ENCODE data around the gene P2RX2.

DNA sequence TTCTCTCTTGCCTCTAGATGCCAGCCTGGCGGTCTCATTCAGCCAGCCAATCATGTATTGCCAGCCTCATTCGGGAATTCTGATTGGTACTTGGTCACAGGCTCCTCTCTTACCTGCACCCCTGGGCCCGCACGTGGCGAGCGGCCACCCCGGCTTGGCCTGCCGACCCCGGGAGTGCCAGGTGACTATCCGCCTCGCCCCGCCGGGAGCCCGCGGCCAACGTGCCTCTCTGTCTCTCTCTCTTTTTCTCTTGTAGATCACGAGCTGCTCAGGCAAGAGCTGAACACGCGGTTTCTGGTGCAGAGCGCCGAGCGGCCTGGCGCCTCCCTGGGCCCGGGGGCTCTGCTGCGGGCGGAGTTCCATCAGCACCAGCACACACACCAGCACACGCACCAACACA is 47.5 kb upstream of the P2RX2 start:
- TF ChIP-seq CEBPB (IDR thresholded peaks at IDR 0.05) (no peak), YY1 (IDR thresholded peaks at IDR 0.05; ENCODE audit: low read depth) (no peak), TAF1 (IDR thresholded peaks at IDR 0.05; ENCODE audit: low read depth) (no peak), EGR1 (IDR thresholded peaks at IDR 0.05) (no peak), RAD21 (IDR thresholded peaks at IDR 0.05; ENCODE audit: low read depth) (no peak), EP300 (IDR thresholded peaks at IDR 0.05; ENCODE audit: borderline replicate concordance) (no peak)
- TF ChIP-seq, protein P1, sequence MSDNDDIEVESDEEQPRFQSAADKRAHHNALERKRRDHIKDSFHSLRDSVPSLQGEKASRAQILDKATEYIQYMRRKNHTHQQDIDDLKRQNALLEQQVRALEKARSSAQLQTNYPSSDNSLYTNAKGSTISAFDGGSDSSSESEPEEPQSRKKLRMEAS (IDR thresholded peaks at IDR 0.05): no peak
- TF ChIP-seq, protein P2, sequence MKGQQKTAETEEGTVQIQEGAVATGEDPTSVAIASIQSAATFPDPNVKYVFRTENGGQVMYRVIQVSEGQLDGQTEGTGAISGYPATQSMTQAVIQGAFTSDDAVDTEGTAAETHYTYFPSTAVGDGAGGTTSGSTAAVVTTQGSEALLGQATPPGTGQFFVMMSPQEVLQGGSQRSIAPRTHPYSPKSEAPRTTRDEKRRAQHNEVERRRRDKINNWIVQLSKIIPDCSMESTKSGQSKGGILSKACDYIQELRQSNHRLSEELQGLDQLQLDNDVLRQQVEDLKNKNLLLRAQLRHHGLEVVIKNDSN (IDR thresholded peaks at IDR 0.05): no peak

Measured in Ishikawa (cell line).